ENCODE measurements around the gene CC2D2A.
"Not testable (repeated sequence)": the region's sequence is repeated elsewhere in the genome, so short reads cannot be mapped to it uniquely, and the experiment has no call there.

The CC2D2A gene

GRCh38 chr4:15470128-15470475 is 420 bp downstream of the CC2D2A start:
- no peak for DNase-seq

GRCh38 chr4:15476396-15476795 is 6.7 kb downstream of the CC2D2A start:
- DNase-seq, result no peak

GRCh38 chr4:15478724-15479088 is 9.0 kb downstream of the CC2D2A start:
- no peak for DNase-seq

GRCh38 chr4:15479089-15479912 is 9.6 kb downstream of the CC2D2A start:
- DNase-seq, result peak; percentile 71

- peak; percentile 19 for DNase-seq
Observed at GRCh38 chr4:15479913-15480185, 10.2 kb downstream of the CC2D2A start.

GRCh38 chr4:15481961-15482745 is 12.5 kb downstream of the CC2D2A start:
- no peak for DNase-seq

- no peak for DNase-seq
Observed at GRCh38 chr4:15482842-15483241, 13.2 kb downstream of the CC2D2A start.

GRCh38 chr4:15488136-15488535 is 18.5 kb downstream of the CC2D2A start:
- DNase-seq, result no peak

- DNase-seq, result peak; percentile 79
Observed at GRCh38 chr4:15488658-15489470, 19.2 kb downstream of the CC2D2A start.

- DNase-seq, result no peak
Observed at GRCh38 chr4:15489551-15489950, 19.9 kb downstream of the CC2D2A start.

- DNase-seq, result no peak
Observed at GRCh38 chr4:15493411-15493810, 23.7 kb downstream of the CC2D2A start.

GRCh38 chr4:15495621-15496020 is 25.9 kb downstream of the CC2D2A start:
- DNase-seq, result no peak

- DNase-seq, result no peak
Observed at GRCh38 chr4:15498356-15498755, 28.7 kb downstream of the CC2D2A start.

GRCh38 chr4:15500701-15501100 is 31.0 kb downstream of the CC2D2A start:
- no peak for DNase-seq

GRCh38 chr4:15501941-15502340 is 32.3 kb downstream of the CC2D2A start:
- no peak for DNase-seq

GRCh38 chr4:15502384-15502783 is 32.7 kb downstream of the CC2D2A start:
- DNase-seq, result no peak

- peak; percentile 28 for DNase-seq
Observed at GRCh38 chr4:15504041-15504440, 34.4 kb downstream of the CC2D2A start.

GRCh38 chr4:15506464-15506863 is 36.8 kb downstream of the CC2D2A start:
- DNase-seq, result no peak

- DNase-seq, result no peak
Observed at GRCh38 chr4:15507679-15508078, 38.0 kb downstream of the CC2D2A start.

- no peak for DNase-seq
Observed at GRCh38 chr4:15510961-15511360, 41.3 kb downstream of the CC2D2A start.

- no peak for DNase-seq
Observed at GRCh38 chr4:15513545-15513944, 43.9 kb downstream of the CC2D2A start.

GRCh38 chr4:15515106-15515505 is 45.4 kb downstream of the CC2D2A start:
- no peak for DNase-seq

- DNase-seq, result no peak
Observed at GRCh38 chr4:15516494-15516893, 46.8 kb downstream of the CC2D2A start.

- DNase-seq, result not testable (repeated sequence)
Observed at GRCh38 chr4:15517681-15518080, 48.0 kb downstream of the CC2D2A start.
